ENCODE measurements around the gene PCGF1. TPM values are rescaled to one million over a fixed set of nuclear protein-coding genes. Genes with fewer than 3 reads are reported as not detected.
A peak's percentile ranks its signal among the peaks of the same experiment; 100 is the strongest.

Gene PCGF1
- total and polyA plus RNA-seq, 2 of the 4 experiments (the other 2 are of a cell fraction): 23.4 to 31.4 TPM

GRCh38 chr2:74551942-74552913, 44.7 kb upstream of the PCGF1 start:
- in situ Hi-C loops (cut with MboI; ENCODE audit: low sequenced_read_pairs) (no loop called here), intact Hi-C loops (cut with micrococcal nuclease) (no loop called here), dilution Hi-C loops (cut with HindIII; ENCODE audit: low sequenced_read_pairs, unreplicated experiment) (no loop called here)
- peak overlapping the region; percentile 87 for H2BK5ac ChIP-seq (ENCODE audit: low read depth, low read length, poor library complexity, severe bottlenecking)
- peak overlapping the region; percentile 91 for H3K27ac ChIP-seq (ENCODE audit: insufficient read depth, low read length)
- H3K4me1 ChIP-seq (ENCODE audit: control insufficient read depth, insufficient read depth, low read length): peaks cover 24% of the 10 kb centered on the region
- peak overlapping the region; percentile 98 for H3K4ac ChIP-seq (ENCODE audit: low read depth, low read length)
- peak overlapping the region; percentile 97 for H2AK9ac ChIP-seq (replicated peaks; ENCODE audit: low read depth, low read length, poor library complexity)
- H3K27me3 ChIP-seq (ENCODE audit: control insufficient read depth, insufficient read depth, low read length): no peaks in the 10 kb centered on the region
- H3K9ac ChIP-seq (ENCODE audit: low read depth, low read length): peak overlapping the region; percentile 90
- H2BK120ac ChIP-seq (ENCODE audit: low read depth, low read length): peak overlapping the region; percentile 84
- peak overlapping the region; percentile 98 for H4K91ac ChIP-seq (ENCODE audit: insufficient read depth, low read depth, low read length)
- H3K9me1 ChIP-seq (ENCODE audit: insufficient read depth, low read length): peaks cover 16% of the 10 kb centered on the region; the same call in 1 of the 2 replicates
- H3K4me2 ChIP-seq (ENCODE audit: low read depth, low read length): peak overlapping the region; percentile 87
- BruUV-seq (replicated peaks): no TSS peak
- H4K8ac ChIP-seq (ENCODE audit: low read depth in 2 of 2, low read length in 2 of 2): peak overlapping the region in 1 of 2 experiments; percentile 94; a peak in 2 of 4 replicates
- H2AK5ac ChIP-seq (ENCODE audit: low read depth, low read length): peak overlapping the region; percentile 90
- ATAC-seq (ENCODE audit: low read depth) (no peak), DNase-seq (no peak)
- H2BK15ac ChIP-seq (ENCODE audit: low read depth, low read length): peak overlapping the region; percentile 3; the same call in 1 of the 3 replicates
- POLR2A ChIA-PET (ENCODE audit: unreplicated experiment): interaction anchor here (1.5 kb wide), 1 partner anchor 15 kb away, joined by 3 read pairs; no protein-coding TSS in a partner anchor
- peak overlapping the region; percentile 36 for H3K56ac ChIP-seq (ENCODE audit: extremely low read depth, insufficient read depth, low read length)
- H3K23ac ChIP-seq (ENCODE audit: low read depth, low read length): peak overlapping the region; percentile 94
- H3K14ac ChIP-seq (replicated peaks; ENCODE audit: low read depth, low read length): peak overlapping the region; percentile 98
- H3K18ac ChIP-seq (ENCODE audit: low read depth, low read length): peak overlapping the region; percentile 77; the same call in 1 of the 2 replicates
- H2AFZ ChIP-seq (replicated peaks; ENCODE audit: low read length, poor library complexity): peak overlapping the region; percentile 98
- no peak for TF ChIP-seq RAD21 (IDR thresholded peaks at IDR 0.05; ENCODE audit: low read length)
- no peak for TF ChIP-seq ELK1 (IDR thresholded peaks at IDR 0.05; ENCODE audit: borderline replicate concordance, low read depth, low read length)
- no peak for TF ChIP-seq CHD1 (IDR thresholded peaks at IDR 0.05; ENCODE audit: low read depth, low read length)
- TF ChIP-seq RFX5 (IDR thresholded peaks at IDR 0.05; ENCODE audit: low read depth, low read length): no peak
- no peak for TF ChIP-seq SMC3 (IDR thresholded peaks at IDR 0.05; ENCODE audit: low read depth, low read length)
- no peaks in the 10 kb centered on the region; the same call in 1 of the 2 replicates for H4K20me1 ChIP-seq (ENCODE audit: insufficient read depth, low read length)
- peak overlapping the region; percentile 32; the same call in 1 of the 2 replicates for H2BK20ac ChIP-seq (ENCODE audit: low read depth, low read length)
- H4K5ac ChIP-seq (ENCODE audit: low read depth, low read length): peak overlapping the region; percentile 97; the same call in 1 of the 2 replicates
- CTCF ChIA-PET: no interaction called here
- H3K9me3 ChIP-seq (ENCODE audit: control insufficient read depth, insufficient read depth, low read length): no peaks in the 10 kb centered on the region
- 79% methylated on average over 13 of the region's 21 CpGs; no CpG with 5 or more reads in 1 of the 2 experiments for WGBS, 2 experiments (ENCODE audit: extremely low coverage in 2 of 2, insufficient read length in 1 of 2)
- peaks cover 25% of the 10 kb centered on the region for H3K36me3 ChIP-seq (ENCODE audit: control insufficient read depth, insufficient read depth, low read length)
- peak overlapping the region; percentile 78; the same call in 1 of the 2 replicates for H3K4me3 ChIP-seq (ENCODE audit: insufficient read depth, low read depth, low read length)
- H3K79me1 ChIP-seq (ENCODE audit: low read depth in 1 of 2, low read length in 2 of 2): peaks cover 20 to 75% of the 10 kb centered on the region in 2 experiments
